OCI-M2 (cell line): ENCODE results near the gene CTIF.

Source experiments
- DNase-seq: peaks from one replicate; lab custom pipeline; 2025; ENCODE audit not compliant: unreplicated experiment; lab: John Stamatoyannopoulos, UW

Gene CTIF

DNA sequence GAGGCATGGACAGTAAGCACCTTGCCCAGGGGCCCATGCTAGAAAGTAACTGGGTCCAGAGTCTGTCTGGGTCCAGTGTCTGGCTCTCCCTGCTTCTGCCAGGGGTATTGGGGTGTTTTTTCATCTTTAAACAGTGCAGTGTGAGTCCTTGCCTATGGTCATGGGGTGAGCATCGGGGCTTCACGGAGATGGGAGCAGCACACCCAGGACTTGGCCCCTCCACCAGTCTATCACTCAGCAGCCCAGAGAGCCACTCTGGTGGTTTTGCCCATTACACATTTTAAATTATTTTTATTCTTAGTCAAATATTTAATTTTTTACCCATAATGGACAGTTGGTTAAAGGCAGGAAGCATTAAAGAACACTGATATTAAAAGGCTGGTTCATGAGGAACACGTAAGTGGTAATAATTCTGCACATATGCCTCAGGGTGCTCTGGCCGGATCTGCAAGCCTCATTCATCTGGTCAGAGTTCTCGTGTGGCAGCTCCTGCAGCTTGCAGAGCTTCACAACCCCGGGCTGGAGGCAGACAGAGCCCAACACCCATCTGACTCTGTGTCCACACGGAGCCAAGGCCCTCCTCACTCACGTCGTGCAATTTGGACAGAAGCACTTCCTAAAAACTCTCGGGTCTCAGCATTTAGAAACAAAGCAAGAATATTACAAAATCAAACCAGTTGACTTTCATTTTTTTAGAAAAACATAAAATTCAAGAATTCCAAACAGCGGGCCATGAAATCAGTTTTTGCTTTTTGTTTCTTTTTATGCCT lies 204.1 kb downstream of the CTIF start:
- no peak for DNase-seq

DNA sequence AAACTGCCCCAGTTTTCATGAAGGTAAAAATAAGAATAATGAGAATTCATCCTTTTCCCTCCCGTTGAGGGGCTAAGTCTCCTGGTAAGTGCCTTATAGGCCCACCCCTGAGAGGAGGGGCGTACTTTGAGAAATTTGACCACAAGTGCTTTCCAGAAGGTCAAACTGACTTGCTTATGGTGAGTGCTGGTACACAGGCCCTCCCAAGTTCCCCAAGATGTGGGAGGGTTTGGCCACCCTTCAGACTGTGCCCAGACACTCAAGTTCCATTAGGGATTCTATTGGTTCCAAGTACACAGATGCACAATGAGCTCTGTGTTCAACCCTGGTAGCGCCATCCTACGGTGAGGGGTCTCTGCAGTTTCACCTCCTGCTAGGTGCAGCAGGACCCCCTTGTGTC lies 205.1 kb downstream of the CTIF start:
- no peak for DNase-seq

DNA sequence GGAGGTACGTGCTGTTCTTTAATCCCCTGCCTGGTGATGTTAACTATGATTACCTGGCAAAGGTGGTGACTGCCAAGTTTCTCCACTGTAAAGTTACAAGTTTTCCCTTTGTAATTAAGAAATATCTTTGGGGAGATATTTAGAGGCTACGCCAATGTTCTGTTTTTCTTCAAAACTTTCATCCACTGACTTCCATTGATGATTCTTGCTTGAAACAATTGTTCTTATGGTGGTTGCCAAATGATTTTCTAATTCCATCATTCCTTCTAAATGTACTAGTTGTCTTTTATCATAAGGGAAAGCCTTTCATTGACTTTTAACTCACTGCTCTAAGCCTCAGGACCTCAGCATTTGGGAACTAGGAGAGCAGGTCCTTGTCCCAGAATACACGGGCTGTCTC lies 206.5 kb downstream of the CTIF start:
- DNase-seq, result no peak

DNA sequence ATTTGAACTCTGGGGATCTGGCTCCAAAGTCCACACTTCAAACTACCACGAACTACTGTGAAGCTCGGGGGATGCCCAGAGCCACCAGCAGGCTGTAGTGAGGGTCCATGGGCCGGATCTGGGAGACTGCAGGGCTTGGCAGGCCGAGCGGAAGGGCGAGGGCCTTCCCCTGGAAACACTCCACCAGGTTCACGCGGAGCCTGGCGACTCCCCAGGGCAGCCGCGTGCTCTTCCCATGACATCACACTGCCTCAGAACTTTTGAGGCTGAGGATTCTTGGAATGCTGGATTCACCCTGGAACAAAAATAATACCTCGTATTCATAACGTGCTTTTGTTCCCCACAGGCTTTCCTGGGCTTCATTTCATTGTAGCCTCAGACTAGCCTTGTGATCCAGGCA lies 210.9 kb downstream of the CTIF start:
- no peak for DNase-seq

DNA sequence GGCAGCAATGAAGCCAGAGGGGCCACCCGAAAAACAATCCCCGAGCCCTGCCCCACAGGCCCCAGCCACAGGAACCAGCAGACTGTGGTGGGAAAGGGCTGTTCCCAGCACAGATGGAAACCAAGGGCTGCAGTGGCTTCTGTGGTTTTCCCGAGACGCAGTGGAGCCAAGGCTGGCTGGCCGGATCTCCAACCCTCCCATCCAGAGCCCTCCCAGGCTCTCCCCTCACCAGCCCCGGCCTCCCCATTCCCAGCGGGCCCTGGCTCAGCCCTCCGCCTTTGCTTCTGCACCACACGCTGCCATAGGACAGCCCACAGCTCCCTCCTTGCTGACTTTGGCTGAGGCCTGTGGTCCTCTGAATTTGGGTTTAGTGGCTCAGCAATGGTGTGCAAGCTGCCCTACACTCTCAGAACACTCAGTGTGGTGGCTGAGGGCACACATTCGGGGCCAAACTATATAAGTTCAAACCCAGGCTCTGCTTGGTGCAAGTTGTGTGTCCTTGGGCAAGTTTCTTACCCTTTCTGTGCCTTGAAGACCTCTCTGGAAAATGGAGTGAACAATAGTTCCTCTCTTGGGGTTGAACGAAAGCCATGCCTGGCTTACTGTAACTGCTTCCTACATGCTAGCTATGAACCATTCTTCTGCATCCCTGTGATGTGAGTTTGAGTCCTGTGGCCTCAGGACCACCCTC lies 211.8 kb downstream of the CTIF start:
- no peak for DNase-seq

DNA sequence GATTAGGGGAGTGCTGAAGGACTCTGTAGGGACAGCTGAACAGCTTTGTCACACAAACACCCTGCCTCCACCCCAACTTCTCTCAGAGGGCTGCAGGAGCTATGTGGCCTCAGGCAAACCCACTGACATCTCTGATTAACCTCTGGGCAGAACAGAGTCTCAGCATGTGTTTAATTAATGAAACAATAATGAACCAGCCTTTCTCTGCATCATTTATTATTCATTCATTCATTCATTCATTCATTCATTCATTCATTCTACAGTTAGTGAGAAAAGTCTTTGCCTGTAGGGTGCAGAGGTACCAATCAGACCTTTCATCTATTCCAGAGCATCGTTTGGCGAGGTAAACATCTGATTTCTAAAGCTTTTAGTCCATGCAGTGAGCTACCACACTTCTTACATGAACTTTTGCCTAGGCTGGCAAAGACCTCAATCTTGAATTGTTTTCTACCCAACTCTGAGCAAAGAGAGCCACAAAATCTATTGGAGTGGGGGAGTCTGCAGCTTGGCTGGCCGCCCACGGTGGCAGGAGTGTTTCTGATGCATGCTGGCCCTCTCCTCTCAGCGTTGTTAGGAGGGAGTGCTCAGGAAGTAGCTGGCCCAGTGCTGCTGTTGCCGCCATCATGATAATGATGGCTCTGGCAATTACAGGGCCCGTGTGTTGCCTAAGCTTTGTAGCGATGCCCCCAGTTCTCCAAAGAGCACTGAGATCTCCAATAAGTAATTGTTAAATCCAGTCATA lies 213.1 kb downstream of the CTIF start:
- no peak for DNase-seq

DNA sequence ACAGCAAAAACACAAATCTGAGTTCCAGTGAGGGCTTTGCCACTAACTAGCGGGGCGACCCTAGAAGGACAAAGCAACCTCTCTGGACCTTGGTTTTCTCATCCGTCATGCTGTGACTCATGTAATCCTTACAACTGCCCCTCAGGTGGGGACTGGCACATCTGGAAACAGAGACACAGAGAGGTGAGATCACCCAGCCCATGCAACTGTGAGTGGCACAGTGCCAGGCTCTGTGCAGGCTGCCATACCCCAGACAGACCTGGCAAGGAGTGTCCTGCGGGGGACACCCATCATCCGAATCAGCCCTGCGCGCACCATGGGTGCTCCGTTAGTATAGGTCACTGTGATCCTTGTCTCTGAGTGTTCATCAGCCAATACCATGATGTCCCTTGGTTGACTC lies 213.6 kb downstream of the CTIF start:
- DNase-seq, result no peak

DNA sequence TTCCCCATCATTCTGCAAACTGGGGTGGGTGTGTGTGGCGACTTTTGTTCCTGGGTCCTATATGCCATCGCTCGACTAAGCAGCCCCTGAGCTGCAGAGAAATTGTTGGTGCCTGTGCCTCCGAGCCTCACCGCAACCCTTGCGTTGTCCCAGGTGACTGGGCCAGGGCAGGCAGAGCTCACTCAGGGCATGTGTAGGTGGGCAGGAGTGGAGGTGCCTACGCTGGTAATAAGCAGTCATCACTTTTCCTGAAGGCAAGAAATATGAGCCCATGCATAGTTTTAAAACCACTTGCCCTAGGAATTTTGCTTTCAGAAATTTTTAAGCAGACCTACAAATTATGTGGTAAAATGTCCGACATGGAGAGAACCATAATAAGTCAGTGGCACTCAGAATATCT lies 214.1 kb downstream of the CTIF start:
- no peak for DNase-seq

DNA sequence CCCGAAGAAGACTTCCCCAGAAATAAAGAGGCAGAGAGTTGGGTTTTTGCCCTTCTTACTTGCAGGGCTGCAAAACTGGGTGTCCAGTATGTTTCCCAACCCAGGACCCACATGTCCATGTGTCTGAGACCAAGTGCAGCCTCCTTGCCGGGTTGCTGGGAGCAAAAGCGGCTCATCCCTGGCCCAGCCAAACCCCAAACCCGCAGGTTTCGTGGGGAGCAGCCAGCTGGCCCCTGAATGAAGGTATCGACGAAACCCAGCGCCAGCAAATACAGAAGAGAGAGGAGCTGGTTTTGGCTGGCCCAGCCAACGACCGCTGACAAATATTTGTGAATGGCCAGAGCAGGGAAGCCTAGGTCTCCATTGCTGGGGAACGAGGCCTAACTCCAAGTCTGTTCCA lies 214.9 kb downstream of the CTIF start:
- no peak for DNase-seq

DNA sequence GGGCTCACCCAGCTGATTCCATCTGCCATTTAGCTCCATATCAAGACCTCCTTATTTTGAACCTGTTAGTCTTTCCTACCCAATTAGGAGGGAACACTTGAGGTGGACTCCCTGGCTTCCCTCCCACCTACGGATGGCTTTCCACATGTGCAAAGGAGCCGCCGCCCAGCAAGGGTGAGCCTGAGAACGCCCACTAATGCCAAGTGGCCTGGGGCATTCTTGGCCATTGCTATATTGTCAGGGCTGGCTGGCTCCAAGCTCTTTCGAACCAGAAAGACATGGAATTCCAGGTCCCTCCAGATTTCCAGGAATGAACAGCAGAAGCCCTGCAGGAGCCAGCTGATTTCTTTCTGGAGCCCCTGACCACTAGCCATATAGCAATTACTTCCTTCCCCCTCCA lies 215.7 kb downstream of the CTIF start:
- no peak for DNase-seq

DNA sequence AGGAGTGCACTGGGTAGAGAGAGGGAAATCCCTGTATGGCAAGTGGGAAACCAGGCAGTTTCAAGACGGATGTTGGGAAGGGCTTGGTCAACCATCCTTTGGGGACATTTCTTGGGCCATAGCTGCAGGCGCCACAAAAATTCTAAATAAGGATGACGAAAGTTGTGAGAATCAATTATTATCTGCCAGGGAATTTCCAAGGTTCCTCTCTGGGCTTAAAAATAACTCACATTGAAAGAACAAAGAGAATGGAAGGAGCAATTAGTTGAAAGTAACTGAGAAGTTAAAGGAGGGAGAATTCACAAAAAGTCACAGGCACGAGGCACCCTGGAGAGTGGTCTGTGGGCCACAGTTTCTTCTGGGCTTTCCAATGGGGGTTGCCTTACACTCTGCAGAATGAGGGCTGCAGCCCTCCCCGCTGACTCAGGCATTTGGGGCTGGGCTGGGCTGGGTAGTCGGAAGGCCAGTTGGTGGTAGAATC lies 216.2 kb downstream of the CTIF start:
- no peak for DNase-seq

DNA sequence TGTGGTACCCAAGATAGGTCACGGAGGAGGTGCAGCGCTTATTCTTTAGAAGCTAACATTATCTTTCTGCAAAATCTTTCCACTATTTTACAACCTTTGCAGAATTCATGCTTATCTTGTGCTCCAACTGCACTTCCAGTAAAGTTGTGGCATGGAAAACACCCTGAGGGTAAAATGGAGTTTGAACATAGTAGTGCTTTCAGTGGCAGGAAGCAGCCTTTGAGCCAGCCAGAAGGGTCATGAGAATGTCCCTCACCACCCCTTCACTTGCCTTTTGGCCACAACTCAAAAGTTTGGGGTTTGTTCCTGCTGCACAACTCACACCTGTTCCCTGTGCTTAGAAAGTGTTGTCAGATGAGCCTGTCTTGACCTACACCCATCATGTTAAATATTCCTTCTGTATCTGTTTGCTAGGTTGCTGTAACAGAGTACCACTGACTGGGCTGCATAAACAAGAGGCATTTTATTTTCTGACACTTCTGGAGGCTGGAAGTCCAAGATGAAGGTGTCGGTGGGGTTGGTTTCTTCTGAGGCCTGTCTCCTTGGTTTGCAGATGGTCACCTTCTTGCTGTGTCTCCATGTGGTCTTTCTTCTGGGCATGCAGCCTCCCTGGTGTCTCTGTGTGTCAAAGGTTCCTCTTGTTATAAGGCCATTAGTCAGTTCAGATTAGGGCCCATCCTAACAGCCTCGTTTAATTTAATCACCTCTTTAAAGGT lies 217.8 kb downstream of the CTIF start:
- DNase-seq, result no peak

DNA sequence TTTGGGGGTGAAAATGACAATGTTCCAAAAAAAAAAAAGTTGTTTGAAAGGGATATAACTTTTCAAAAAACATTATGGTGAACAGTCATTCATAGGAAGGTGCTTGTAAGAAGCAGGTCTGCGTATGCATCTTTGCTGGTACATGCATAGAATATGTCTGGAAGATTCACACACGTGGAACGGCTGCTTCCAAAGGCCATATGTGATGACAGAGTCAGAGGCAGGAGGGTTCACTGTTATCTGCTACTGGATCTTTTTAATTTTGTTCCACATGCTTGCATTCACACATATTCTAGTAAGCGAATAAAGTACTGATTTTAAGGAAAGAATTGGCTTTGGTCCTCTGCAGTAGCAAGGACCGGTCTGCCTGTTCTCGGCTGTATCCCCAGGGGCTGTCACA lies 218.5 kb downstream of the CTIF start:
- DNase-seq, result no peak

DNA sequence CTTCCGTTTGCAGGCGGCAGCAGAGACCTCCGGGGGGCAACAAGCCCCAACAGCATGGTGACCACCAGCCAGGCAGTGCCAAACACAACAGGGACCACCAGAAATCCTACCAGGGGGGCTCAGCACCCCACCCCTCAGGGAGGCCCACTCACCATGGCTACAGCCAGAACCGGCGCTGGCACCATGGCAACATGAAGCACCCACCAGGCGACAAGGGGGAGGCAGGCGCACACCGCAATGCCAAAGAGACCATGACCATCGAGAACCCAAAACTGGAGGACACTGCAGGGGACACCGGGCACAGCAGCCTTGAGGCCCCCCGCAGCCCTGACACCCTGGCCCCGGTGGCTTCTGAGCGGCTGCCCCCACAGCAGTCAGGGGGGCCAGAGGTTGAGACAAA lies 219.1 kb downstream of the CTIF start:
- DNase-seq, result no peak

DNA sequence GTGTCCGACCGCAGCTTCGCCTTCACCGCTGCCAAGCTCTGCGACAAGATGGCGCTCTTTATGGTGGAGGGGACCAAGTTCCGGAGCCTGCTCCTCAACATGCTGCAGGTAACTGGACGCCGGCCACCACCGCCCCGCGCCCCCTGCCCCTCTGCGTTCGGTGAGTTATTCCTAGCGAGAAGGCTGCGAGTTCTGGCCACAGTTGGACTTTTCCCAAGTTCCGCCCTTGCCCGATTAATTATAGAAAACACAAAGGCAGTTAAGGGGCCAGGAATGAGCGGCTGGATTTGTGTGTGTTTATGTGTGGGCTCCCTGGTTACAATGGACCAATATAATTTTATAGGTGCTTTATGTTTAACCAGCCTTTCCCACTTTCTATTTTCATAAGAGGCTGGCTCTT lies 222.8 kb downstream of the CTIF start:
- no peak for DNase-seq

DNA sequence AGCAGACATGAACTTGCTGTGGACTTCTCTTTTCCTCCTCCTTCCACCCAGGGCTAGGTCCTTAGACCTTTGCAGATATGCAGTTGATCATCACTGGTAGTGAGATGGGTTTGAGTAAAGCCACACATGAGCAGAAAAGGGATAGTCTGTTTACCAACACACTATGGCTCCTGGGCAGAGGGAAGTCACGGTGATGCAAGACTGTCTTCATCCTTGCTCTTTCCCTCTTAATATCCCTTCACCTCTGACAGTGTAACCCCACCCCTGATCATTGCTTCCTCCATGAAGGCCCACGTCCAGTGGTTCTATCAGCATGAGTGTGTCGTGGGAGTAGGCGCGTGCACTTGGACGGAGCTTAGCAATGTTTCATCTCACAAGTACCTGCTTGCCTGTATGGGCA lies 223.2 kb downstream of the CTIF start:
- no peak for DNase-seq

DNA sequence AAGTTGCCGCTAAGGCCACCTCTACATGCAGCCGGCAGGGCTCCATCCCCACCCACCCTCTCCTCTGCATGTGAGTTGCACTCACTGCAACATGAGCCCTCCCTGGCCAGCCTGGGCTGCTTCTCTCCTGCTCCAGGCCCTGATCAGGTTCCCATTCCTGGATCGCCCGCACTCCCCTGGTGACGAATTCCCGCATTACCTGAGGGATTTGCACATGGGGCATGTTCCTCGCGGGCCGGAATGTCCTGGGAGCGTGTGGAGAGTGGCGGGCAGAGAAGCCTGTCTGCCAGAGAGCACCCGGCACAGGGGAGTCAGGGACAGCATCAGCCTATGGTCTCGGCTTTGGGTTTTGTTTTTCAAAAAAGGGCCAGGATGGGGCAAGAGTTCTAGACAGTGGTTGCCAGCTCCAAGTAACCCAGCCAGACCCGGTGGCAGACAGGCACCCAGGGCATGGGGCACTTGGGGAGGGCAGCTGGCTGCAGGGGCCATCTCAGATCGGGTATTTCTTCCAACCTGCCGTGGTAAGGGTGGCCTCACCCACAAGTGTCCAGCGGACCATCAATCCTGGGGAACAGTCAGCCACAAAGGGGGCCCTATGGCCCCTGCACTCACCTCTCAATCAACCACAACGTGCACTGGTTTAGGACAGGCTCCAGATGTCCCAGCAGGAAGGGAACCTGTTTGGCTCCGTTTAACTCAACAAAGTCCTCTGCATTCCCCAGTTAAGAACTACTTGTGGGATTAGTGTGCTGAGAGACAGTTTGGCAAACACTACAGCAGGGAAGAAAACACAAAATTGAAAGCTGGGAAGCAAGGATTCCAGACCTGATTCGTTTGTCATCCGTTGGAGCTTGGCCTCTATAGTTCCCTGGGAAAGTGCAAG lies 224.2 kb downstream of the CTIF start:
- no peak for DNase-seq

DNA sequence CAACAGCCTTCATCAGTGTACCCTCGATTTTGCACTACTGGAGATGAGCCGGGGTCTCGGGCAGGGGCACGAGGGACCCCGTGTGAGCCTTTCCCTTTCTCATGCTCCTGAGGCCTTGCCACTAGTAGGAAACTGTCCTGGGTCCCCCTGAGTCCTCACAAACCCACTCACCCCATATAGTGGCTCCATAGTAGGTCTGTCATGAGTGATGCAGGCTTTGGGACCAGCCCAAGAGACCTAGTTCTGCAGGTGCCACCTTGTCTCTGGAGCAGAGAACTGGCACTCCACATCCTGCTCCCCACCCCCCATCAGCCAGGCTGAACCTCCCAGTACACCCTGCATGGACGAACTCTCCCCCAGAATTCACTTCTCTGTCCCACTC lies 224.9 kb downstream of the CTIF start:
- DNase-seq, result no peak

DNA sequence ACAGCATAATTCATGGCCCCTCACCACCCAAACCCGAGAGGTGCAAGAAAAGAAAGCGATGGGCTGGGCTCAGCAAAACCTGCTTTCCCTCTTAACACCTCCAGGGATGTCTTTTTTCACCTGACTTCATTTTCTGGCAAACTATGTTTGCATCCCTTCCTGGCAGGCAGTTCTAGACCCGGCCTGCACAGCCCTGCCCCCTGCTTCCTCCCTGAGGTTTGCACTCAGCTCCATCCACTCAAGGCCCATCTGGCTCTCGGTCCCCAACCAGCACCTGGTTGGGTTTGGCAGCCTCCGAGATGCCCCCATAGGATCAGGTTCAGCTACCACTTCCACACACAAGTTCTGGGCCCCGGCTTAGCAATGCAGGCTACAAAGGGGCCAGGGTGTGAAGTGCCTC lies 226.2 kb downstream of the CTIF start:
- no peak for DNase-seq

DNA sequence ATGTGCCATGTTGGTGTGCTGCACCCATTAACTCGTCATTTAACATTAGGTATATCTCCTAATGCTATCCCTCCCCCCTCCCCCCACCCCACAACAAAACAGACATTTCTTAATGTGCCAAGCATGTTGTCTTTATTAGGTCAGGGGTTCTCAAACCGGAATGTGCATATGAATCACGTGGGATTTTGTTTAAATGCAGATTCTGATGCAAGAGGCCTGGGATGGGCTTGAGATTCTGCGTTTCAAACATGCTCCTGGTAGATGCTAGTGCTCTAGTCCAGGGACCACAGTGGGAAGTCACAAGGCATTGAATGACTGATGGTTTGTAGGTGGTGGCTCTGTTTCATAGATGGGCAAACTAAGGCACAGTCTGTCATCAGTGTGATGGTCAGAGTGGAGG lies 227.2 kb downstream of the CTIF start:
- DNase-seq, result no peak
